Neural cell (in vitro differentiated cells): ENCODE data around the gene PORCN.

Source experiments
- EP300 ChIP-seq: fragments of 450-650 bp; conservative IDR thresholded peaks from 2 replicates; pipeline ENCODE4 v1.6.1; 2014; ENCODE audit warnings: antibody characterized with exemption, mild to moderate bottlenecking, moderate library complexity; ENCODE audit not compliant: poor library complexity, severe bottlenecking
- EZH2 ChIP-seq: fragments of 200-600, 300-800 bp; shearing (Covaris generic), sonication (generic); IDR thresholded peaks from 2 replicates; pipeline ENCODE4 v1.6.1; 2014; ENCODE audit warnings: antibody characterized with exemption, low read length, borderline replicate concordance, mild to moderate bottlenecking; ENCODE audit not compliant: insufficient read depth, poor library complexity, severe bottlenecking
- POLR2AphosphoS5 ChIP-seq: IDR thresholded peaks from 2 replicates; pipeline ENCODE4 v1.6.1; 2012
- TF ChIP-seq, protein P1 (sequence below): fragments of 450-650 bp; IDR thresholded peaks from 2 replicates; pipeline ENCODE4 v1.5.1; 2014; ENCODE audit warnings: antibody characterized with exemption, mild to moderate bottlenecking, moderate library complexity; ENCODE audit not compliant: poor library complexity, severe bottlenecking
- TF ChIP-seq, protein P2 (sequence below): IDR thresholded peaks from 2 replicates; pipeline ENCODE4 v1.6.1; 2012; ENCODE audit warnings: borderline replicate concordance

DNA sequence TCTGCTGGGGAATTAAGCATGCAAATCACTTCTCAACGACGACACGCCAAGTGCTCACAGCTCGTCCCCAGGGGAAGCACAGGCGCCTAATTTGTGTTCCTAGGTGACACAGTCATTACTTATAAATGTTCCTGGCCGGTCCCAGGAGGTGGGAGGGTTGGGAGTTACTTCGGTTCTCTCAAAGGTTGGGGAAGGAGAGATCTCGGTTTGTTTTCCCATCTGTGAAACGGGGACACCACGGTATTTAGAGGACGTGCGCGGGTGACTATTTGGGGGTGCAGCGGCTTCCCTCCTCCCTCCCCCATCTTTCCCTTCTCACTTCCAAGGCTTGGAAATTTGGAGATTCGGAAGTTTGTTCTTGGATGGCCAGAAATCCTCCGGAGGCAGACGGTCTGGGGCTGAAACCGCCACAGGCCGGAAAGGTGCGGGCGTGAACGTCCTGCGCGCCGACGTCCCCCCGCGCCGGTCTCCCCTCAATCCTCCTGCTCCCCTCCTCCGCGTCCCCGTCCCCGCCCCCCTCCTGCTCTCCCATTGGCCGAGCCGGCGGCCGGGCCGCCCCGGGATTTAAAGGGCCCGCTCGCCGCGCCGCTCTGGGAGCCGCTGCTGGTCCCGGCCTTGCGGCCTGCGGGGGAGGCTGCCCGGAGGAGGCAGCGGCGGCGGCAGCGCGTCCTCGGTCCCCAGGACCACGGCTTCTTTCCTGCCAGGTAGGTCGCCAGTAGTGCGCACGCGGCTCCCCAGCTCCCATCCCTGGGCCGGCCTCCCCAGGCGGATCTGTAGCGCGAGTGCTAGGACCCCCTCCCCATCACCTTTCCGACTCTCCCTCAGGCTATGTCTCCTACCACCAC, at the start of gene PORCN:
- TF ChIP-seq EP300: no peak
- TF ChIP-seq, protein P1, sequence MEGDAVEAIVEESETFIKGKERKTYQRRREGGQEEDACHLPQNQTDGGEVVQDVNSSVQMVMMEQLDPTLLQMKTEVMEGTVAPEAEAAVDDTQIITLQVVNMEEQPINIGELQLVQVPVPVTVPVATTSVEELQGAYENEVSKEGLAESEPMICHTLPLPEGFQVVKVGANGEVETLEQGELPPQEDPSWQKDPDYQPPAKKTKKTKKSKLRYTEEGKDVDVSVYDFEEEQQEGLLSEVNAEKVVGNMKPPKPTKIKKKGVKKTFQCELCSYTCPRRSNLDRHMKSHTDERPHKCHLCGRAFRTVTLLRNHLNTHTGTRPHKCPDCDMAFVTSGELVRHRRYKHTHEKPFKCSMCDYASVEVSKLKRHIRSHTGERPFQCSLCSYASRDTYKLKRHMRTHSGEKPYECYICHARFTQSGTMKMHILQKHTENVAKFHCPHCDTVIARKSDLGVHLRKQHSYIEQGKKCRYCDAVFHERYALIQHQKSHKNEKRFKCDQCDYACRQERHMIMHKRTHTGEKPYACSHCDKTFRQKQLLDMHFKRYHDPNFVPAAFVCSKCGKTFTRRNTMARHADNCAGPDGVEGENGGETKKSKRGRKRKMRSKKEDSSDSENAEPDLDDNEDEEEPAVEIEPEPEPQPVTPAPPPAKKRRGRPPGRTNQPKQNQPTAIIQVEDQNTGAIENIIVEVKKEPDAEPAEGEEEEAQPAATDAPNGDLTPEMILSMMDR: no peak
- TF ChIP-seq, protein P2, sequence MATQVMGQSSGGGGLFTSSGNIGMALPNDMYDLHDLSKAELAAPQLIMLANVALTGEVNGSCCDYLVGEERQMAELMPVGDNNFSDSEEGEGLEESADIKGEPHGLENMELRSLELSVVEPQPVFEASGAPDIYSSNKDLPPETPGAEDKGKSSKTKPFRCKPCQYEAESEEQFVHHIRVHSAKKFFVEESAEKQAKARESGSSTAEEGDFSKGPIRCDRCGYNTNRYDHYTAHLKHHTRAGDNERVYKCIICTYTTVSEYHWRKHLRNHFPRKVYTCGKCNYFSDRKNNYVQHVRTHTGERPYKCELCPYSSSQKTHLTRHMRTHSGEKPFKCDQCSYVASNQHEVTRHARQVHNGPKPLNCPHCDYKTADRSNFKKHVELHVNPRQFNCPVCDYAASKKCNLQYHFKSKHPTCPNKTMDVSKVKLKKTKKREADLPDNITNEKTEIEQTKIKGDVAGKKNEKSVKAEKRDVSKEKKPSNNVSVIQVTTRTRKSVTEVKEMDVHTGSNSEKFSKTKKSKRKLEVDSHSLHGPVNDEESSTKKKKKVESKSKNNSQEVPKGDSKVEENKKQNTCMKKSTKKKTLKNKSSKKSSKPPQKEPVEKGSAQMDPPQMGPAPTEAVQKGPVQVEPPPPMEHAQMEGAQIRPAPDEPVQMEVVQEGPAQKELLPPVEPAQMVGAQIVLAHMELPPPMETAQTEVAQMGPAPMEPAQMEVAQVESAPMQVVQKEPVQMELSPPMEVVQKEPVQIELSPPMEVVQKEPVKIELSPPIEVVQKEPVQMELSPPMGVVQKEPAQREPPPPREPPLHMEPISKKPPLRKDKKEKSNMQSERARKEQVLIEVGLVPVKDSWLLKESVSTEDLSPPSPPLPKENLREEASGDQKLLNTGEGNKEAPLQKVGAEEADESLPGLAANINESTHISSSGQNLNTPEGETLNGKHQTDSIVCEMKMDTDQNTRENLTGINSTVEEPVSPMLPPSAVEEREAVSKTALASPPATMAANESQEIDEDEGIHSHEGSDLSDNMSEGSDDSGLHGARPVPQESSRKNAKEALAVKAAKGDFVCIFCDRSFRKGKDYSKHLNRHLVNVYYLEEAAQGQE: peak; percentile 31
- TF ChIP-seq POLR2AphosphoS5: peak; percentile 40
- no peak for TF ChIP-seq EZH2
